ENCODE data around the gene PARPBP.

- TF ChIP-seq POLR2AphosphoS5 (IDR thresholded peaks at IDR 0.05; ENCODE audit: low read depth, low read length) (no peak), ZFX (IDR thresholded peaks at IDR 0.05) (no peak), MAX (IDR thresholded peaks at IDR 0.05) (no peak), CTCF (IDR thresholded peaks at IDR 0.05 in 2 of 3, conservative IDR thresholded peaks at IDR 0.05 in 1 of 3; ENCODE audit: borderline replicate concordance in 1 of 3, insufficient read depth in 1 of 3, low read depth in 2 of 3, low read length in 2 of 3) (no peak), EZH2phosphoT487 (IDR thresholded peaks at IDR 0.05; ENCODE audit: borderline replicate concordance) (no peak), TCF7L2 (IDR thresholded peaks at IDR 0.05; ENCODE audit: borderline replicate concordance, extremely low read depth, insufficient read depth, insufficient read length) (no peak), EZH2 (IDR thresholded peaks at IDR 0.05) (no peak), RAD21 (IDR thresholded peaks at IDR 0.05; ENCODE audit: low read depth) (no peak), YY1 (IDR thresholded peaks at IDR 0.05; ENCODE audit: extremely low read depth, insufficient replicate concordance, low read depth, low read length) (no peak), POLR2A (IDR thresholded peaks at IDR 0.05; ENCODE audit: borderline replicate concordance, extremely low read depth, insufficient read depth, insufficient read length) (no peak), SIN3A (IDR thresholded peaks at IDR 0.05; ENCODE audit: low read depth) (no peak)
Measured at GRCh38 chr12:102232036-102232435, 112.1 kb downstream of the PARPBP start.

All from HCT116 (cell line).